GM19455 (cell line): Measurements from ENCODE around the gene NPIPA8.
"Not testable (repeated sequence)": the region's sequence is repeated elsewhere in the genome, so short reads cannot be mapped to it uniquely, and the experiment has no call there.

Experiments used
- ATAC-seq: cut with Tn5 transposase; IDR thresholded peaks from one replicate; pipeline ENCODE4 v1.9.1; 2021; ENCODE audit not compliant: unreplicated experiment

The NPIPA8 gene

DNA sequence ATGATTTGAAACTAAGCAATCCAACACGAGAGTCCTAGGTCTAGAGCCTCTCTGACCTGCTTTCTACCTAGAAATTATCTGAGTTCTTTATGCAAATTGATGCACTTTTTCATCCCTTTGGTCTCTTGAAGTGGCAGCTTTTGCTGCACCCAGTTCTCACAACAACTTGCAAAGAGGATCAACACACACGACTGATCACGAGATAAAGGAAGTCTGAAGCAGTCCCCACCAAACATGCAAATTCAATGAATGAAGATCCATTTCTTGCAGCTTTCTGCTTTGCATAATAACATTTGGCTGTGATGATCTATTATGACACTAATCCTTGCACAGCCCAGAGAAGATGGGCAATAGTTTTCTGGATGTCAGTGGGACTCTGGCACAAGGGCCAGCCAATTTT is 56.2 kb downstream of the NPIPA8 start:
- ATAC-seq = not testable (repeated sequence)

DNA sequence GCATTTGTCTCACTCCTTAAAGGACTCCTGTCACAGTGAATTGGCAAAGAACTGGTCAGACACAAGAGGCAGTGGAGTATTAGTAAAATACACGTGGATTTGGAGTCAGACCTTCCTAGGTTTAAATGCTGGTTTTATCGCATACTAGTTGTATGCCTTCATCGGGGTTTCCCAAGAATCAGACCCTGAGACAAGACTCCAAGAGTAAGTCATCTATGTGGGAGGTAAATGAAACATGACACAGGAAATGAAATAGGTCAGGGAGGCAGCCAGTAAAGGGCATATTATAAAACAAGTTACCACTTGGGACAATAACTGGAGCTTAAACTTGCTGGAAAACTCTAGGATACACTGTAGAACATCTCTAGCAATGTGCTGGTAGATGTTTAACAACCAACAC is 59.8 kb downstream of the NPIPA8 start:
- not testable (repeated sequence) for ATAC-seq

DNA sequence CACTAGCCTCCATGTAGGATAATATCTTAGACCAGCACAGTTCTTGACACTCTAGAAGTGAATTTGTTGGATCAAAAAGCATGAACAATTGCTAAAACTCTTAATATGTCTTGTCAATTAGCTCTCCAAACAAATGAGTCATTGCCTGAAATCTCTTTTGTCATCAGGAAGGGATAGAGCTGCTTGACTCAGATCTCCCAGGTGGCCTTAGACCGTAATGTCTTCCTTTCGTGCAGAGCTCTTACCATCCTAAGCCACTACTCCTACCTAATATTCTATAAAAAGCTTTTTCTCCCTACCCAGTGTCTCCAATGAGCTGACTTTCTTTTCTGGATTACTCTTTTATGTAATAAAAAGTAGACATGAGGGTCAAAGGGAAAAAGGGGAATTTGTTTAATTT is 66.4 kb downstream of the NPIPA8 start:
- not testable (repeated sequence) for ATAC-seq
